ENCODE data around the gene SHISAL2A. TPM values are rescaled to one million over a fixed set of nuclear protein-coding genes. Genes with fewer than 3 reads are reported as not detected.

The SHISAL2A gene
- total RNA-seq, result not detected in 2 replicates

DNA sequence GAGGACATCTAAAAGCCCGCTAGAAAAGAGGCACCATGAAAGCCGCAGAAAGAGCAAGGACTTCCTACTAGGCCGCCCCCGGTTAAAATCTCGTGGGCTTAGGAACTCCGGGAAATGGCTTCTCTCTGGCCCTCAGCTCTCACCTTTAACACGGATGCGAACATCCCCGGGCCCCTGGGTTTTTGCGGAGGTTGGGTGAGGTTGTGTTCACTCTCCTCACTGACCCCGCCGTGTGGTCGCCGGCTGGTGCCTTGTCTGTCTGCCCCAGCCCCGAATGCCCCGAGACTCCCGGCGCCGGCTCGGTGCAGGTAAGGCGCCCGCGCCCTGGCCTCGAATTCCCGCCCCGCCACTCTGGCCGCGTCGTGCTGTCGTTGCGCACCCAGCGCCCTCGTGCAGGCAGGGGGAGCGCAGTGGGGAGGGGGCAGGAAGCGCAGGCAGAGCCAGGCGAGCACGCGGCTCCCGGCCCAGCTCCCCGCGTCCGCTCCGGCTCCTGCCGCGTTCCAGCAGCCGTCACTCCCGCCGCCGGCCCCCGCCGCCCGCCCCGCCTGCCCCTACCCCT, at the start of gene SHISAL2A:
TSS of gene SHISAL2A (plus strand) at position 437 of the 559 bp plus-strand sequence. CDS start 326 bp downstream, outside the sequence.

DNA sequence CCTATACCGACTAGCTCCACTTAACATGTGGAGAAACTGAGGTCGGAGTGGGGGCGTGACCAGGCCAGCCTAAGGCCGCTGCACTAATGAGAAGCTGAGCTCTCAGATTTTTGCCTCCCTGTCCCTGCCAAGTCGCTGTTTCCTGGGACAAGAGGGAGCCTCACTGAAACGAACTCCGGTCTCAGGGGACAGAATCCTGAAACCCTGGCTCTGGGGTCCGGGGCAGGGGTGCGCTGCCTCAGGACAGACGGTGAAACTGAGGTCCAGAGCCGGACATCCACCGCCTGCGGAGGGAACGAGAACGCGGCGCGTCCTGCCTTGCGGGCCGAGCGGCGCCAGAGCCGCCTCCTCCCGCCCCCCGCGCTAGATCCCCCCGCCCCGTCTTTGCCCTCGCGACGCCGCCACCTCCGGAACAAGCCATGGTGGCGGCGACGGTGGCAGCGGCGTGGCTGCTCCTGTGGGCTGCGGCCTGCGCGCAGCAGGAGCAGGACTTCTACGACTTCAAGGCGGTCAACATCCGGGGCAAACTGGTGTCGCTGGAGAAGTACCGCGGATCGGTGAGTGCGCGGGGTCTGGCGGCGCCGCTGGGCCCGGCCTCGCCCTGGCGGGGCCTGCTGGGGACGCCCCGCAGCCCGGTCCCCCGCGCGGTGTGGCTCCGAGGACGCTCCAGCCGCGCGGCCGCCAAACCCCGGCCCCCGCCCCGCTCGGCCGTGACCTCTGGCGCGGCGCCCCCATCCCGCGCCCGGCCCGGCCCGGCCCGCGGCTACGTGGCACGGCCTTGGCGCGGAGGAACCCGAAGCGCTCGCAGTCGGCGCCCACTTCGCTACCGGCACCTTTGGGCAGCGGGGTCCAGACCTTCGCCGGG, 30.7 kb upstream of the SHISAL2A start, which contains the start of gene GPX7:
TSS of gene GPX7 (plus strand) at position 381 of the 865 bp plus-strand sequence. CDS start at position 420, 39 bp downstream.

DNA sequence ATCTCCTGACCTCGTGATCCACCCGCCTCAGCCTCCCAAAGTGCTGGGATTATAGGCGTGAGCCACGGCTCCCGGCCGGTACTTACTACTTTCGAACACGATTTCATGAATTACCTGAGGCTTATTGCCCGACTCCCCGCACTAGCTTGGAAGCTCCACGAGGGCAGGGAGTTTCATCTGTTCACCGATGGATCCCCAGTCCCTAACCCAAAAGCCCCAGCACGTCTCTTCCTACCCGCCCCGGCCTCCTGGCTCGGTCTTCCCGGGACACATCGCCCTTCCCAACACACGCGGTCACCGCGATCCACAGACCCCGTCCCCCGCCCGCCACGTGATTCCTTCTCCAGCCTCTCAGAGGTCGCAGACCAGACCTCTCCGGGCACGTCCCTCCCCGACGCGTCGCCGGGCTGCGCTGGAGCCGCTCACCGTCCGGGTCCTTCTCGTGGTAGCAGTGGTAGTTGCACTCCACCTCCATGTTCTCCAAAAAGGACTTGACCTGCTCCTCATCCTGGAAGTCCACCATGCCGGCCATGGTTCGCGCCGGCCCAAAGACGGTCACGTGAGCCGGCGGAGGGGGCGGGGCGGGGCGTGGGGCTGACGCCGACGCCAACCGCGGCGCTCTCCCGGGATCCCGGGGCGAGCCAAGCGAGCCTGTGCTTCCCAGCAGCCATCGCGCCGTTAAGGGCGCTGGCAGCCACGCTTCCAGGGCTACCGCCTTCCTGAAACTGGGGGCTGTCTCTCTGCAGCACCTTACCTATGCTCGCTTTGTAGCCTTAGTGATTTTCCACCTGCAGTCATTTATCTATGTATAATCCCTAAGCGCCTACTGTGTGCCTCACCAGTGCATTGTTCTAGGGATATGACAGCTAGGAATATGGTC, 65.1 kb downstream of the SHISAL2A start, which contains the start of gene COA7:
TSS of gene COA7 (minus strand) at position 553 of the 880 bp plus-strand sequence. CDS start at position 532, 21 bp downstream.

Other genes with a start within 250 kb of the SHISAL2A start
- 0.59 and 3.2 TPM in 2 replicates for gene ORC1, start 228.7 kb upstream of the SHISAL2A start, total RNA-seq
- 7.7 and 10.5 TPM in 2 replicates for gene PRPF38A, start 228.6 kb upstream of the SHISAL2A start, total RNA-seq
- gene TUT4, start 80.1 kb upstream of the SHISAL2A start, total RNA-seq, result 28.5 and 39.5 TPM in 2 replicates
- gene GPX7, start 30.8 kb upstream of the SHISAL2A start, total RNA-seq, result 19.3 and 34.3 TPM in 2 replicates
- 9.8 and 22.1 TPM in 2 replicates for gene COA7, start 65.2 kb downstream of the SHISAL2A start, total RNA-seq
- gene ZYG11B, start 93.3 kb downstream of the SHISAL2A start, total RNA-seq, result 38.9 and 39.6 TPM in 2 replicates
- 0.23 TPM in 1 of 2 replicates, not detected in the other for gene ZYG11A, start 209.6 kb downstream of the SHISAL2A start, total RNA-seq